Psoas muscle (tissue), 8 donors: ENCODE data around the gene KCNG2. TPM values are rescaled to one million over a fixed set of nuclear protein-coding genes. Genes with fewer than 3 reads are reported as not detected.

Source experiments
- ATAC-seq, 4 donors: fragments of 200-7000 bp; cut with Tn5 transposase; one replicate each; pipeline ENCODE4 v1.9.1; 2020; ENCODE audit warnings: moderate library complexity in 3 of 4, mild to moderate bottlenecking in 2 of 4
- DNase-seq, 2 donors: peaks; one replicate each; pipeline ENCODE4 v3.0.0-alpha.2; 2020
- H3K27ac ChIP-seq: fragments of 200-600 bp; one replicate; pipeline ENCODE4 v1.8.0; 2022
- H3K27me3 ChIP-seq, 3 donors: fragments of 200-600 bp in 1 of 3; one replicate each; pipeline versions ENCODE4 v1.6.1 to v1.8.0; 2013 to 2022; ENCODE audit warnings: low read length in 2 of 3, mild to moderate bottlenecking in 2 of 3, moderate library complexity in 1 of 3; ENCODE audit not compliant: insufficient read depth in 3 of 3
- H3K36me3 ChIP-seq, 2 donors: fragments of 200-600 bp in 1 of 2; one replicate each; pipeline versions ENCODE4 v1.6.1 to v1.8.0; 2013 to 2022; ENCODE audit warnings: low read depth in 1 of 2, mild to moderate bottlenecking in 1 of 2, moderate library complexity in 1 of 2; ENCODE audit not compliant: insufficient read depth in 1 of 2
- H3K4me1 ChIP-seq: fragments of 200-600 bp; one replicate; pipeline ENCODE4 v1.8.0; 2022
- H3K4me3 ChIP-seq: fragments of 200-600 bp; one replicate; pipeline ENCODE4 v1.8.0; 2022; ENCODE audit warnings: mild to moderate bottlenecking
- H3K9me3 ChIP-seq: fragments of 200-600 bp; one replicate; pipeline ENCODE4 v1.8.0; 2022
- CTCF ChIP-seq: fragments of 200-600 bp; IDR thresholded peaks from one replicate; pipeline ENCODE4 v1.8.0; 2022; ENCODE audit warnings: antibody characterized with exemption
- WGBS, 3 donors: extraction: QIAGEN DNeasy Blood & Tissue Kit; methylation state at CpG; one replicate each; pipeline versions ENCODE4 v1.1.6 to v1.1.7; 2013; 5-methylcytosine and 5-hydroxymethylcytosine counted together
- intact Hi-C, 2 donors: fragments of 100-400 bp; cut with DNase I; formaldehyde crosslinking; loops; one replicate each; pipeline versions ENCODE4 v1.11.0 to v1.14.2; 2022
- long read RNA-seq, 2 donors: library from polyadenylated mRNA; unstranded; transcript quantifications; one replicate each; pipeline ENCODE4 v2.0.0, GENCODE V29; 2021
- polyA plus RNA-seq, 3 donors: library from polyadenylated mRNA; stranded (reverse); fragments of 200-250 nt; gene quantifications; one replicate each; pipeline ENCODE4 v1.2.3, GENCODE V29; 2013
- total RNA-seq, 4 donors: library from RNA; stranded (reverse); fragmentation: NEBNext Ultra II Directional in 2 of 4; extraction: Animal tissue kit (Norgen Biotek cat#: 25700) in 2 of 4; gene quantifications; one replicate each; pipeline versions ENCODE4 v1.2.1 to v1.2.4, GENCODE V29; 2021 to 2023
- donor health status: healthy with polysubstance abuse.
- donor health status: DM: no; HTN: no; CAD: no; lungs with moderate emphysema.
- donor health status: Bipolar disorder and iron deficiency.
- donor health status: healthy.
- donor health status: DM: yes; HTN: yes; CAD: no.
- donor health status: DM: no; HTN: no; CAD: no.
- donor health status: DM: no; HTN: no; CAD: no.
- donor health status: DM: yes; HTN: yes; CAD: no.

The KCNG2 gene, protein sequence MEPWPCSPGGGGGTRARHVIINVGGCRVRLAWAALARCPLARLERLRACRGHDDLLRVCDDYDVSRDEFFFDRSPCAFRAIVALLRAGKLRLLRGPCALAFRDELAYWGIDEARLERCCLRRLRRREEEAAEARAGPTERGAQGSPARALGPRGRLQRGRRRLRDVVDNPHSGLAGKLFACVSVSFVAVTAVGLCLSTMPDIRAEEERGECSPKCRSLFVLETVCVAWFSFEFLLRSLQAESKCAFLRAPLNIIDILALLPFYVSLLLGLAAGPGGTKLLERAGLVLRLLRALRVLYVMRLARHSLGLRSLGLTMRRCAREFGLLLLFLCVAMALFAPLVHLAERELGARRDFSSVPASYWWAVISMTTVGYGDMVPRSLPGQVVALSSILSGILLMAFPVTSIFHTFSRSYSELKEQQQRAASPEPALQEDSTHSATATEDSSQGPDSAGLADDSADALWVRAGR
- total RNA-seq (under 1 TPM in 3 of 4 donors, not detected in 1; 0.20 to 0.54 (median 0.27) TPM), polyA plus RNA-seq (under 1 TPM in 2 of 3 donors, not detected in 1; 0.04 to 0.29 TPM)
- long read RNA-seq, donor 1, partial matches to known transcripts: 0 of 2 reads
- long read RNA-seq, donor 1, other reads (novel, unspliced or antisense): 2 of 2 reads
- long read RNA-seq, donor 2, partial matches to known transcripts: 0 of 4 reads
- long read RNA-seq, donor 2, other reads (novel, unspliced or antisense): 4 of 4 reads

DNA sequence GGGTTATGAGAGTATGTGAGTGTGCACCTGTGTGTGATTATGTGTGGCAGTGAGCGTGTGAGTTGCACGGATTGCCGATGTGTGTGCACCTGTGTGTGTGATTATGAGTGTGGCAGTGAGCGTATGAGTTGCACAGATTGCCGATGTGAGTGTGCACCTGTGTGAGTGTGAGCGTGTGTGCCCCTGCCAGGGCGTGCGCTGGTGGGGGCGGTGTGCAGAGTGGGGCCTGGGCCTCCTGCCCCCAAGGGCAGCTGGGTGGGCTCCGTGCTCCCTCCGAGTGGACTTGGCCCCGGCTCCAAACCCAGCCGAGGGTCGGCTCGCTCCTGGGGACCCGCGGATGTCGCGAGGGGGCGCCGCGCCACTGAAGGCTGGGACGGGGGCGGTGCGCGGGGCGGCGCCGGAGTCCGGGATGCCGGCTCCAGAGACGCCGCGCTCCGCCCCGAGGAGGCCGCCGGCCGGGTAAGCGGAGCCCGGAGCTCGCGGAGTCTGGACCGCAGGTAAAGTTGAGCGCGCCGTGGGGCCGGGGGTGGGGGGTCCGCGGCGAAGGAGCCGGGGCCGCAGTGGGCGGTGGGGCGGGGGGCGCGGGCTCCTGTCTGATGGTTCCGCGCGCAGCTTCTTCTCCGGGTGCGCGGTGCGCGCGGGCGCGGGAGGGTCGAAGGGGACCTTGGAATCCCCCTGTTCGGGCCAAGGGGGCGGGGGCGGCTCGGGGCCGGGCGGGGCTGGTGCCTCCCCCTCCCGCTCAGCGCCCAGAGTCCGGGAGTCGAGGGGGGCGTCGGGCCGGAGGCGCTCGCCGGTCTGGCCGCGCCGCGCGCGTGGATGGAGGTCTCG is at the start of gene KCNG2:
TSS of gene KCNG2 (plus strand) at position 421 of the 828 bp plus-strand sequence. CDS start 65,730 bp downstream, outside the sequence.
- WGBS, 3 donors: 2% methylated on average over 35 to 92 of the region's 92 CpGs
- TF ChIP-seq CTCF: no peak
- no peaks in the 10 kb centered on the region for H3K9me3 ChIP-seq
- ATAC-seq: peak; percentile 44 to 77 (median 62)
- peaks cover 0 to 50% (median 16%) of the 10 kb centered on the region in 3 donors for H3K27me3 ChIP-seq
- H3K4me3 ChIP-seq: peak within 1 kb of the TSS; percentile 58
- no peaks in the 10 kb centered on the region for H3K36me3 ChIP-seq
- intact Hi-C loops: no loop called here
- H3K27ac ChIP-seq: no peak within 1 kb of the TSS
- H3K4me1 ChIP-seq: peaks cover 6% of the 10 kb centered on the region
- DNase-seq: peak in 1 of 2 donors; percentile 45

DNA sequence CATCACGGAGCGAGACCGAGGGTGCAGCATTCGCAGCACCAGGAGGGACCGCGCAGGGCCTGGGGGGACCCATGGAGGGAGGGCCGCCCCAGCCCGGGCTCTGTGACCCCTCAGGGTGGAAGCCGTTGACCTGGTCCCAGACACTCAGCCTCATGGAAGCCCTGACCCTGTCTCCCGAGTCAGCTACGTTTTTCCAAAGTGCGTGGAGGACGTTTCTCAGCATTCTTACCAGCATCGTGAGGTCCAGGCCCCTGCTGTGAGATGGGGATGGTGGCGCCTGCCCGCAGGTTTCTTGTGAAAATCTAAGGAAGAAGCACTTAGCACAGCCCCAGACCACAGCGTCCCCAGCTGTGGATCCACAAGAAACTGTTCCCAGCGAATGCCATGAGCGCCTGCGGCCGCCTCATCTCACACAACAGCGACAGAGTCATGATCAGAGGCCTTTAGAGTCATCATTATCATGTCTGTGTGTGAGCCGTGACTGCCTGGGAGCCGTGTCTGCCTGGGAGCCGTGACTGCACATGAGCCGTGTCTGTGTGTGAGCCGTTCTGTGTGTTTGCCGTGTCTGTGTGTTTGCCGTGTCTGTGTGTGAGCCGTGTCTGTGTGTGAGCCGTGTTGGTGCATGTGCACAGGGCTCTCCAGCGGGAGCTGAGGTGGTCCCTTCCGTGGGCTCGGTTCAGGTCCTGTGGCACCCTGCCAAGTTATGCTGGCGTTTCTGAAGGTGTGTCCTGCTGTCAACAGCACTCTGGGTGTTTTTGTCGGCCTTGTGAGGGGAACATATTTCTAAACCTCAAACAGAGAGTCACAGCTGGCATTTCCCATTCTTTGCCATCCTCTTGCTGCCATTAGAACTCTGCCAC is 49.2 kb upstream of the KCNG2 start:
- intact Hi-C loops: no loop called here
- H3K9me3 ChIP-seq: no peaks in the 10 kb centered on the region
- H3K4me3 ChIP-seq: no peak overlapping the region
- no peak for DNase-seq
- H3K27me3 ChIP-seq: no peaks in the 10 kb centered on the region
- H3K27ac ChIP-seq: no peak overlapping the region
- H3K36me3 ChIP-seq: peaks cover 0 to 16% of the 10 kb centered on the region in 2 donors
- 88 to 90% (median 88%) methylated on average over 36 of the region's 36 CpGs for WGBS, 3 donors
- TF ChIP-seq CTCF: no peak
- H3K4me1 ChIP-seq: no peaks in the 10 kb centered on the region
- ATAC-seq: no peak

DNA sequence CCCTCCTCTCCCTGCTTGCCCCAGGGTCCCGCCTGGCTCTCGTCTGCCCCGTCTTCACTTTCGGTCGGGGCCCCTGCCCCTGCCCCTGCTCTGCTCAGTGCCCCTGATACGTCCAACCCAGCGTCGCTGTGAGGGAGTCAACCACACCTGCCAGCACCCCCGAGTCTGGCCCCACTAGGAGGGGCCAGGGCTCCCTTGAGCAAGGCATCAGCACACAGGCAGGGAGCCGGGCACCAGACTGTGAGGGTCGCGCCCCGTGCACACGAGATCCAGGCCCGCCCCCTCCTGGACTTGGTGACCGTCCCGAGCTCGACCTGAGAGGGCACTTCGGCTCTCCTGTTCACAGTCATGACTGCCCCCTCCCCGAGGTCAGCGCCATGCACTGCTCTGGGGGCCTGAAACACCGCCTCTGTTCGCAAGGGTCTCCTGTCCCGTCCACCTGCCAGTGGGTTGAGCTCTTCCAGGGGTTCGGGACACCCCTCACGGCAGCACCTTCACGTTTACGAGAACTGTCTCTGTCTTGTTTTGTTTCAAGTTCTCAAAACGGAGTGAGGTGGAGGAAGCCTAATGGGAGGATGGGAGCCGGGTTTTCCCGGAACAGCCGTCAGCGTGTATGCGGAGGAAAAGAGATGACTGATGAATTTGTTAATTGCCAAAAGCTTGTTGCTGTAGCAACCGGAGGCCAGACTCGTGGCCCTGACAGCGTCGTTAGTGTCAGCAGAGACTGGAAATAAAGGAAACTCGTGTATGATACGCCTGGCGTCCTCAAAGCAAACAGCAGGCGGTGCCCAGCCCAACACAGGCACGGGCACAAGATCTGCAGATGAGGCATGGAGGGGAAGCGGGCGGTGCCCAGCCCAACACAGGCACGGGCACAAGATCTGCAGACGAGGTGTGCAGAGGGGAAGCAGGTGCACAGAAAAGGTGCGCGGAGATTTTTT is 48.2 kb upstream of the KCNG2 start:
- H3K9me3 ChIP-seq: no peaks in the 10 kb centered on the region
- peaks cover 2 to 24% of the 10 kb centered on the region in 2 donors for H3K36me3 ChIP-seq
- no peak for DNase-seq
- intact Hi-C loops: no loop called here
- no peak overlapping the region for H3K4me3 ChIP-seq
- H3K27me3 ChIP-seq: no peaks in the 10 kb centered on the region
- no peak overlapping the region for H3K27ac ChIP-seq
- TF ChIP-seq CTCF: no peak
- H3K4me1 ChIP-seq: no peaks in the 10 kb centered on the region
- ATAC-seq: peak in 1 of 4 donors; percentile 21
- 88 to 90% (median 89%) methylated on average over 49 of the region's 49 CpGs for WGBS, 3 donors
